Astrocyte of the cerebellum (primary cell): ENCODE results near the gene RPP25L.

Experiments used
- DNase-seq: peaks from one replicate; pipeline ENCODE4 v3.0.0-alpha.2; 2011; ENCODE audit warnings: low read depth
- H3K4me3 ChIP-seq: 2 replicates; pipeline ENCODE4 v1.5.1; 2011; ENCODE audit warnings: mild to moderate bottlenecking, low read depth, low read length, moderate library complexity
- CTCF ChIP-seq: IDR thresholded peaks from 2 replicates; pipeline ENCODE4 v1.5.1; 2012; ENCODE audit warnings: low read length, low read depth, moderate library complexity, mild to moderate bottlenecking; ENCODE audit errors: missing control alignments
- in situ Hi-C: cut with HindIII; loops from 2 replicates; pipeline ENCODE4 v1.10.0; 2017; ENCODE audit warnings: low sequenced_read_pairs

The RPP25L gene

GRCh38 chr9:34575241-34575640 is 36.7 kb downstream of the RPP25L start:
- no peak for DNase-seq
- H3K4me3 ChIP-seq = no peak overlapping the region
- in situ Hi-C loops = no loop called here
- no peak for TF ChIP-seq CTCF

GRCh38 chr9:34574571-34574970 is 37.3 kb downstream of the RPP25L start:
- no peak for DNase-seq
- in situ Hi-C loops = no loop called here
- no peak overlapping the region for H3K4me3 ChIP-seq
- TF ChIP-seq CTCF = no peak

GRCh38 chr9:34573599-34574325 is 38.1 kb downstream of the RPP25L start:
- TF ChIP-seq CTCF = no peak
- in situ Hi-C loops = no loop called here
- no peak overlapping the region for H3K4me3 ChIP-seq
- no peak for DNase-seq

GRCh38 chr9:34572628-34573027 is 39.3 kb downstream of the RPP25L start:
- in situ Hi-C loops = no loop called here
- H3K4me3 ChIP-seq = no peak overlapping the region
- DNase-seq = no peak
- no peak for TF ChIP-seq CTCF

GRCh38 chr9:34572092-34572491 is 39.8 kb downstream of the RPP25L start:
- in situ Hi-C loops = no loop called here
- no peak for TF ChIP-seq CTCF
- no peak overlapping the region for H3K4me3 ChIP-seq
- no peak for DNase-seq

- no peak for DNase-seq
- no peak overlapping the region for H3K4me3 ChIP-seq
- no peak for TF ChIP-seq CTCF
- in situ Hi-C loops = no loop called here
Observed at GRCh38 chr9:34571481-34571810, 40.5 kb downstream of the RPP25L start.
